Measurements from ENCODE around the gene ACSL6. TPM values are rescaled to one million over a fixed set of nuclear protein-coding genes. Genes with fewer than 3 reads are reported as not detected.

Gene ACSL6
- total RNA-seq, 1 donor from 2014 or later, result not detected

- Mint-ChIP-seq H3K4me3 (no peak overlapping the region), H3K27me3 (ENCODE audit: low read depth) (peaks cover 59% of the 10 kb centered on the region), H3K9me3 (no peaks in the 10 kb centered on the region), H3K36me3 (no peaks in the 10 kb centered on the region), H3K27ac (no peak overlapping the region), H3K4me1 (no peaks in the 10 kb centered on the region)
- TF ChIP-seq CTCF (IDR thresholded peaks at IDR 0.05; ENCODE audit: unreplicated experiment), result no peak
- no peak for DNase-seq (ENCODE audit: low spot score in 2 of 2, unreplicated experiment in 2 of 2)
These were observed 2.3 kb downstream of the ACSL6 start for GRCh38 chr5:132008961-132009680.

- Mint-ChIP-seq H3K4me3 (no peak overlapping the region), H3K27ac (no peak overlapping the region), H3K36me3 (no peaks in the 10 kb centered on the region), H3K4me1 (no peaks in the 10 kb centered on the region), H3K27me3 (ENCODE audit: low read depth) (peaks cover 56% of the 10 kb centered on the region), H3K9me3 (no peaks in the 10 kb centered on the region)
- TF ChIP-seq CTCF (IDR thresholded peaks at IDR 0.05; ENCODE audit: unreplicated experiment), result no peak
- no peak for DNase-seq (ENCODE audit: low spot score in 2 of 2, unreplicated experiment in 2 of 2)
These were observed 3.3 kb downstream of the ACSL6 start for GRCh38 chr5:132008163-132008473.

GRCh38 chr5:132007399-132008162 is 3.9 kb downstream of the ACSL6 start:
- H3K27ac Mint-ChIP-seq, result no peak overlapping the region
- H3K36me3 Mint-ChIP-seq, result no peaks in the 10 kb centered on the region
- peak; percentile 46 to 74 for DNase-seq (ENCODE audit: low spot score in 2 of 2, unreplicated experiment in 2 of 2)
- H3K4me1 Mint-ChIP-seq, result no peaks in the 10 kb centered on the region
- H3K27me3 Mint-ChIP-seq (ENCODE audit: low read depth), result peaks cover 55% of the 10 kb centered on the region
- H3K9me3 Mint-ChIP-seq, result no peaks in the 10 kb centered on the region
- peak; percentile 57 for TF ChIP-seq CTCF (IDR thresholded peaks at IDR 0.05; ENCODE audit: unreplicated experiment)
- no peak overlapping the region for H3K4me3 Mint-ChIP-seq

- DNase-seq (ENCODE audit: low spot score in 2 of 2, unreplicated experiment in 2 of 2), result no peak
These were observed 4.9 kb downstream of the ACSL6 start for GRCh38 chr5:132006331-132007120.

GRCh38 chr5:132005591-132005990 is 5.9 kb downstream of the ACSL6 start:
- no peak for TF ChIP-seq CTCF (IDR thresholded peaks at IDR 0.05; ENCODE audit: unreplicated experiment)
- Mint-ChIP-seq H3K4me1 (no peaks in the 10 kb centered on the region), H3K27ac (no peak overlapping the region), H3K9me3 (no peaks in the 10 kb centered on the region), H3K4me3 (no peak overlapping the region), H3K27me3 (ENCODE audit: low read depth) (peaks cover 47% of the 10 kb centered on the region), H3K36me3 (no peaks in the 10 kb centered on the region)
- no peak for DNase-seq (ENCODE audit: low spot score in 2 of 2, unreplicated experiment in 2 of 2)

More at GRCh38 chr5:132006331-132007120, 4.9 kb downstream of the ACSL6 start:
- no peaks in the 10 kb centered on the region for H3K9me3 Mint-ChIP-seq
- no peak for TF ChIP-seq CTCF (IDR thresholded peaks at IDR 0.05; ENCODE audit: unreplicated experiment)
- no peak overlapping the region for H3K27ac Mint-ChIP-seq
- no peaks in the 10 kb centered on the region for H3K4me1 Mint-ChIP-seq
- H3K27me3 Mint-ChIP-seq (ENCODE audit: low read depth), result peaks cover 55% of the 10 kb centered on the region
- no peaks in the 10 kb centered on the region for H3K36me3 Mint-ChIP-seq
- H3K4me3 Mint-ChIP-seq, result no peak overlapping the region
